Pancreas (tissue), 10 donors: ENCODE measurements around the gene KIF5A. TPM values are rescaled to one million over a fixed set of nuclear protein-coding genes. Genes with fewer than 3 reads are reported as not detected.
A peak's percentile ranks its signal among the peaks of the same experiment; 100 is the strongest.
"Not testable (repeated sequence)": the region's sequence is repeated elsewhere in the genome, so short reads cannot be mapped to it uniquely, and the experiment has no call there.

Experiments used
- ATAC-seq, 4 donors: fragments of 200-7000 bp; cut with Tn5 transposase; one replicate each; pipeline versions ENCODE4 v1.8.0 to v1.9.1; 2020; ENCODE audit warnings: mild to moderate bottlenecking in 4 of 4, moderate library complexity in 4 of 4
- DNase-seq, 6 donors: peaks; one replicate each; pipeline ENCODE4 v3.0.0-alpha.2; 2020
- FAIRE-seq: peaks from 2 replicates; lab custom pipeline; 2012; peaks lifted over from hg19 to GRCh38; lab: Jason Lieb, UNC
- H3K27ac ChIP-seq, 4 donors: fragments of 200-600 bp; sonication (generic); 1 replicate in 3 of 4; 2 replicates in 1 of 4; pipeline versions ENCODE4 v1.5.0 to v1.8.0; 2020
- H3K27me3 ChIP-seq, 4 donors: fragments of 200-600 bp; one replicate each; pipeline ENCODE4 v1.8.0; 2021
- H3K36me3 ChIP-seq, 3 donors: fragments of 200-600 bp; sonication (generic) in 1 of 3; one replicate each; pipeline versions ENCODE4 v1.5.0 to v1.8.0; 2020 to 2021
- H3K4me1 ChIP-seq, 3 donors: fragments of 200-600 bp; one replicate each; pipeline ENCODE4 v1.8.0; 2021
- H3K4me3 ChIP-seq, 4 donors: fragments of 200-600 bp; sonication (generic) in 2 of 4; one replicate each; pipeline versions ENCODE4 v1.5.0 to v1.8.0; 2020 to 2021
- H3K9me3 ChIP-seq, 4 donors: fragments of 200-600 bp; one replicate each; pipeline ENCODE4 v1.8.0; 2021
- WGBS, 2 donors: extraction: QIAGEN DNeasy Blood & Tissue Kit; methylation state at CpG; one replicate each; pipeline ENCODE4 v1.1.7; 2013; 5-methylcytosine and 5-hydroxymethylcytosine counted together
- intact Hi-C, 3 donors: fragments of 100-400 bp; cut with DNase I; formaldehyde crosslinking; loops; one replicate each; pipeline versions ENCODE4 v1.11.1 to v1.14.2; 2022
- polyA plus RNA-seq, 2 donors: library from polyadenylated mRNA; stranded (reverse); fragments of 200-250 nt; gene quantifications; one replicate each; pipeline ENCODE4 v1.2.3, GENCODE V29; 2013
- total RNA-seq, 6 donors: library from RNA; stranded (reverse); fragmentation: NEBNext Ultra II Directional in 4 of 6; extraction: Animal tissue kit (Norgen Biotek cat#: 25700) in 4 of 6; gene quantifications; one replicate each; pipeline versions ENCODE4 v1.2.1 to v1.2.4, GENCODE V29; 2021 to 2023
- TF ChIP-seq, protein P1 (sequence below), 4 donors: fragments of 200-600 bp; sonication (generic) in 3 of 4; IDR thresholded peaks; one replicate each; pipeline versions ENCODE4 v1.5.0 to v1.8.0; 2021; ENCODE audit warnings: antibody characterized with exemption in 4 of 4
- donor health status: healthy with polysubstance abuse.
- donor health status: DM: no; HTN: no; CAD: no; lungs with moderate emphysema.
- donor health status: DM: no; HTN: no; CAD: no.
- donor health status: control.
- donor health status: control.
- donor health status: Bipolar disorder and iron deficiency.
- donor health status: DM: yes; HTN: yes; CAD: no.
- donor health status: DM: no; HTN: no; CAD: no.
- donor health status: DM: no; HTN: no; CAD: no.
- donor health status: DM: yes; HTN: yes; CAD: no.

The KIF5A gene
- total and polyA plus RNA-seq, 8 donors: 0.25 to 2.9 (median 0.68) TPM

DNA sequence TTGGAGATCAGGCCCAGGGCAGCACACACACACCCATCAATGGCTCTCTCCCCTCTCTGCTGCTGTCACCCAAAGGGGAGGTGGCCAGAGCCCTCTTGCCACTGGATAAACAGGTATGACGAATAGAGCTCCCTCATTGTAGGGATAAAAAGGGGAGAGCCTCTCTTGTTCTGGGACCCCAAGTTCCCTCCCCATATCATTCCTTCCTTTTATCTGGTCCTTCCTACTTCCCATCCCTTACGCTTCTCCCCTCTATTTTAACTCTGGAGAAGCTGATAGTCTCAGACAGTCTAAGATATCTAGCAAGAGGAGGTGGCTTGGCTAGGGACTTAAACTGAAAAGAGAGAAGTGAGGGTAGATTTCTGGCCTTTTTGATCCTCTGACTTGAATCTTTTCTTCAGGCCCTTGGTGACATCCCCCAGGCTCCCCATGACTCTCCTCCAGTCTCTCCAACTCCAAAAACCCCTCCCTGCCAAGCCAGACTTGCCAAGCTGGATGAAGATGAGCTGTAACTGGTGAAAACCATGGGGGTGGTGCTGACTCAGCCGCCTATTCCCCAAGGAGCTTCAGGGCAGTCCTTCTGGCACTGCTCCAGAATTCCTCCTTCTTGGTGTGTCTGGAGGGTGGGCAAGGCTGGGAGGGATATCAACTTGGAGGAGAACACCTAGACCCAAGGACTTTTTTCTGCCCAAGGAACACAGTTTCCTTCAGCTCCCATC lies 66.7 kb downstream of the KIF5A start:
- FAIRE-seq (no peak), DNase-seq (no peak)
- WGBS, 2 donors: 85 to 94% methylated on average over 3 of the region's 3 CpGs

DNA sequence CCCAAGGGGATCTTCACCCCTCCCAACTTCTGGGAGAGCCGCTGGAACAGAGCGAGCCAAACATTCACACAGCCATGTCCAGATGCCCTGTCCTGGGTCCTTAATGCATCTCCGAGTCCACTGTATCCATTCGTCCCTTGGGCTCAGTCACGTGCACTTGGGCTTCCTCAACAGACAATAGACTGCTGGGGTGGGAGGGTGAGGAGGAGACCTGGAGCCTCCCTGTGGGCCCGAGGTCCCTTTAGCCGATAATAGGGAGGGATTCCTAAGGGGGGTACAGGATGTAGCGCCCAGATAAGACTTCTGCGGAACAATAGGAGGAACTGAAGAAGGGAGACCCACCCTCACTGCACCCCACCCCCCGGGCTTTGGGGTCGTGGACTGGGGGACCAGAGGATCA lies 68.1 kb downstream of the KIF5A start:
- Histone ChIP-seq H3K27ac (no peak overlapping the region), H3K4me3 (no peak overlapping the region), H3K27me3 (peaks cover 0 to 9% (median 6%) of the 10 kb centered on the region in 4 donors), H3K9me3 (no peaks in the 10 kb centered on the region), H3K4me1 (peaks cover 0 to 3% (median 0%) of the 10 kb centered on the region in 3 donors), H3K36me3 (no peaks in the 10 kb centered on the region)
- DNase-seq (no peak), FAIRE-seq (no peak), ATAC-seq (no peak)
- TF ChIP-seq, protein P1, sequence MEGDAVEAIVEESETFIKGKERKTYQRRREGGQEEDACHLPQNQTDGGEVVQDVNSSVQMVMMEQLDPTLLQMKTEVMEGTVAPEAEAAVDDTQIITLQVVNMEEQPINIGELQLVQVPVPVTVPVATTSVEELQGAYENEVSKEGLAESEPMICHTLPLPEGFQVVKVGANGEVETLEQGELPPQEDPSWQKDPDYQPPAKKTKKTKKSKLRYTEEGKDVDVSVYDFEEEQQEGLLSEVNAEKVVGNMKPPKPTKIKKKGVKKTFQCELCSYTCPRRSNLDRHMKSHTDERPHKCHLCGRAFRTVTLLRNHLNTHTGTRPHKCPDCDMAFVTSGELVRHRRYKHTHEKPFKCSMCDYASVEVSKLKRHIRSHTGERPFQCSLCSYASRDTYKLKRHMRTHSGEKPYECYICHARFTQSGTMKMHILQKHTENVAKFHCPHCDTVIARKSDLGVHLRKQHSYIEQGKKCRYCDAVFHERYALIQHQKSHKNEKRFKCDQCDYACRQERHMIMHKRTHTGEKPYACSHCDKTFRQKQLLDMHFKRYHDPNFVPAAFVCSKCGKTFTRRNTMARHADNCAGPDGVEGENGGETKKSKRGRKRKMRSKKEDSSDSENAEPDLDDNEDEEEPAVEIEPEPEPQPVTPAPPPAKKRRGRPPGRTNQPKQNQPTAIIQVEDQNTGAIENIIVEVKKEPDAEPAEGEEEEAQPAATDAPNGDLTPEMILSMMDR (IDR thresholded peaks at IDR 0.05): no peak
- intact Hi-C loops: loop anchor here in 1 of 3 donors (2.0 kb wide), 1 partner anchor 37 kb away; no protein-coding TSS in a partner anchor
- 61 to 62% methylated on average over 11 of the region's 11 CpGs for WGBS, 2 donors

More for the DNA sequence above, 66.7 kb downstream of the KIF5A start:
- H3K27ac ChIP-seq: no peak overlapping the region
- peaks cover 0 to 3% (median 0%) of the 10 kb centered on the region in 3 donors for H3K4me1 ChIP-seq
- H3K9me3 ChIP-seq: no peaks in the 10 kb centered on the region
- intact Hi-C loops: no loop called here
- no peak overlapping the region for H3K4me3 ChIP-seq
- TF ChIP-seq, protein P1 (IDR thresholded peaks at IDR 0.05): no peak
- no peaks in the 10 kb centered on the region for H3K36me3 ChIP-seq
- H3K27me3 ChIP-seq: peaks cover 0 to 9% (median 5%) of the 10 kb centered on the region in 4 donors
- no peak for ATAC-seq

DNA sequence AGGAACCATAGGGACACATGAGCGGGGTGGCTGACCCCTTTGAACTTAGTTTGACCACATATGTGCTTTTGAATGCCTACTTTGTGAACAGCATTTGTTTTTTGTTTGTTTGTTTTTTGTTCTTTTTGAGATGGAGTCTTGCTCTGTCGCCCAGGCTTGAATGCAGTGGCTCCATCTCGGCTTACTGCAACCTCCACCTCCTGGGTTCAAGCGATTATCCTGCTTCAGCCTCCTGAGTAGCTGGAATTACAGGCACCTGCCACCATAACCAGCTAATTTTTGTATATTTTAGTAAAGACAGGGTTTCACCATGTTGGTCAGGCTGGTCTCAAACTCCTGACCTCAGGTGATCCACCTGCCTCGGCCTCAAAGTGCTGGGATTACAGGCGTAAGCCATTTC lies 68.6 kb downstream of the KIF5A start:
- not testable (repeated sequence) for FAIRE-seq, H3K9me3 ChIP-seq, DNase-seq, H3K4me1 ChIP-seq, H3K4me3 ChIP-seq, H3K27ac ChIP-seq, H3K36me3 ChIP-seq, ATAC-seq
- H3K27me3 ChIP-seq: peaks cover 0 to 14% (median 6%) of the 10 kb centered on the region in 4 donors
- intact Hi-C loops: loop anchor here in 1 of 3 donors (2.0 kb wide), 1 partner anchor 38 kb away; no protein-coding TSS in a partner anchor
- 93 to 97% methylated on average over 6 of the region's 6 CpGs for WGBS, 2 donors

DNA sequence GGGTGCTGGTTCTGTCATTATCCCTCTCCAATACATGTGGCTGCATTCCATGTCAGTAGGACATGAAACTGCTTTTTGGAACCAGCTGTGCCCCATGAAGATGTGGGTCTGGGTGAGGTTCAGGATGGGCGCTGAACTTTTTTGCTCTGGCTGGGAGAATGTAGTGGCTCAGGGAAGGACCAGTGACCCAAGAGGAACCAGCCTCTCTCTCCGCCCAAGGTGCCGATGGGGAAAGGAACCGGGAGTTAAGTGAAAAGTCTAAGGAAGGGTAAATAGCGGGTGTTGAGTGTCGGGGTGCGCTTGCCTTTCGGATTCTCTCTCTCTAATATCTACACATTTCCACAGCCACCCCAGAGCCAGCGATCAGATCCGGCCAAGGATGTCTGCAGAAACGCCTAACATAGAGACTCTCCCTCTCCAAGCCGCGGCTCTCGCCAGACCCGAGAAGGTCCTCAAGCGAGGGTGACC lies 69.2 kb downstream of the KIF5A start:
- 58 to 66% methylated on average over 16 of the region's 16 CpGs for WGBS, 2 donors
- intact Hi-C loops: loop anchor here in 1 of 3 donors (2.0 kb wide), 1 partner anchor 38 kb away; no protein-coding TSS in a partner anchor
- Histone ChIP-seq H3K4me3 (no peak overlapping the region), H3K36me3 (no peaks in the 10 kb centered on the region), H3K9me3 (no peaks in the 10 kb centered on the region), H3K4me1 (peaks cover 0 to 3% (median 0%) of the 10 kb centered on the region in 3 donors), H3K27me3 (peaks cover 0 to 14% (median 6%) of the 10 kb centered on the region in 4 donors), H3K27ac (no peak overlapping the region)
- no peak for DNase-seq
- TF ChIP-seq, protein P1 (IDR thresholded peaks at IDR 0.05): no peak
- FAIRE-seq: no peak
- no peak for ATAC-seq

DNA sequence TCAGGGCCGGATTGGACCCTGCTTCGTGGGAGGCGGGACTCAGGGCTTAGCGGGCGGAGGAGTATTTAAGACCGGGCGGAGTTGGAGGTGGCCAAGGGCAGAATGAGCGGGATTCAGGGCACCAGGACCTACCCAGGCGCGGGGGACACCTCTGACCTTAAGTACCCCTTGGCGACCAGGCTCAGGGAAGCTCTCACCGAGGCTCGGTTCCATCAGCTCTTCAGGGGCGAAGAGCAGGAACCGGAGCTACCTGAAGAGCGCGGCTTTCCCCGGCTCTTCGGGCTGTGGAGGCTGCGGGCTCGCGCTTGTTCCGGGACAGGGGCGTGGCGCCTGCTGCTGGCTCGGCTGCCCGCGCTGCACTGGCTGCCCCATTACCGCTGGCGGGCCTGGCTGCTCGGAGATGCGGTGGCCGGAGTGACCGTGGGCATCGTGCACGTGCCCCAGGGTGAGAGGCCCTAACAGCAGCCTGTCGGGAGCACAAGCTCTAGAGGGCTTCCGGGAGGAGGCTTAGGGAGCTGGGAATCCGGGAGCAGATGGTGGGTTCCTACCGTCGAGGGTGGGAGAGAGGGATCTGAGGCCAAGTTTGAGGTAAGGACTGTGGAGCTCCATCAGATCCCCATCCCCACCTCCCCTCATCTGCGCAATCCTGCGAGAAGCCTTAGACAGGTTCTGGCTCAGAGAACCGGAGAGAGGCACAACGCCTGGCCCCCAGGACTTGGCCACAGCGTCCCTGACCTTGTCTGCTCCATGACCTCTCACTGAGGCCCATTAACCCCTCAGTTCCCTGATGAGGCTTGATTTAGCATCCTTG lies 69.8 kb downstream of the KIF5A start:
- intact Hi-C loops: loop anchor here in 2 of 3 donors (2.0 to 10.0 kb wide), 2 partner anchors 39 to 45 kb away; no protein-coding TSS in a partner anchor
- no peaks in the 10 kb centered on the region for H3K9me3 ChIP-seq
- ATAC-seq (peak in 3 of 4 donors; percentile 31 to 64 (median 49)), DNase-seq (peak in 2 of 6 donors; percentile 54 to 74), FAIRE-seq (no peak)
- H3K36me3 ChIP-seq: no peaks in the 10 kb centered on the region
- peak overlapping the region in 1 of 4 donors; percentile 10 for H3K4me3 ChIP-seq
- peaks cover 0 to 3% (median 0%) of the 10 kb centered on the region in 3 donors for H3K4me1 ChIP-seq
- 13 to 16% methylated on average over 46 of the region's 46 CpGs for WGBS, 2 donors
- H3K27me3 ChIP-seq: peaks cover 0 to 14% (median 6%) of the 10 kb centered on the region in 4 donors
- H3K27ac ChIP-seq: no peak overlapping the region
- TF ChIP-seq, protein P1 (IDR thresholded peaks at IDR 0.05): no peak
